BJ (cell line): ENCODE measurements around the gene PORCN. TPM values are rescaled to one million over a fixed set of nuclear protein-coding genes. Genes with fewer than 3 reads are reported as not detected.

Experiments
- CTCF ChIA-PET: fragments of 350-600 bp; formaldehyde crosslinking; extraction: SDS; loops from one replicate; lab custom pipeline; 2021; ENCODE audit warnings: antibody characterized with exemption, inconsistent platforms; lab: Yijun Ruan, JAX
- POLR2A ChIA-PET: fragments of 300-600 bp; sonication (Branson Sonifier 250); formaldehyde crosslinking; extraction: SDS; loops from one replicate; lab custom pipeline; 2021; ENCODE audit warnings: antibody characterized with exemption; lab: Charles Lee
- DNase-seq: peaks from one replicate; pipeline ENCODE4 v3.0.0-alpha.2; 2011; ENCODE audit warnings: low read depth
- H3K27me3 ChIP-seq: 2 replicates; pipeline ENCODE4 v1.6.0; 2011; ENCODE audit warnings: low read length; ENCODE audit not compliant: control insufficient read depth, insufficient read depth
- H3K36me3 ChIP-seq: 2 replicates; pipeline ENCODE4 v1.5.1; 2011; ENCODE audit warnings: low read length; ENCODE audit not compliant: control insufficient read depth, insufficient read depth
- H3K4me3 ChIP-seq: 2 replicates; pipeline ENCODE4 v1.5.1; 2011; ENCODE audit warnings: low read depth, mild to moderate bottlenecking, control low read depth, low read length
- polyA plus RNA-seq: library from polyadenylated mRNA; depleted of rRNA; stranded (reverse); fragments of >200 nt; gene quantifications from 2 replicates; pipeline ENCODE4 v1.2.3, GENCODE V29; 2011; rRNA removed
- TF ChIP-seq, protein P1 (sequence below): IDR thresholded peaks from 2 replicates; pipeline ENCODE4 v1.5.1; 2011; ENCODE audit warnings: low read depth, mild to moderate bottlenecking, control low read depth, inconsistent platforms, low read length, moderate library complexity; ENCODE audit not compliant: insufficient read depth

The PORCN gene
- polyA plus RNA-seq, 1 experiment, result 18.0 TPM

DNA sequence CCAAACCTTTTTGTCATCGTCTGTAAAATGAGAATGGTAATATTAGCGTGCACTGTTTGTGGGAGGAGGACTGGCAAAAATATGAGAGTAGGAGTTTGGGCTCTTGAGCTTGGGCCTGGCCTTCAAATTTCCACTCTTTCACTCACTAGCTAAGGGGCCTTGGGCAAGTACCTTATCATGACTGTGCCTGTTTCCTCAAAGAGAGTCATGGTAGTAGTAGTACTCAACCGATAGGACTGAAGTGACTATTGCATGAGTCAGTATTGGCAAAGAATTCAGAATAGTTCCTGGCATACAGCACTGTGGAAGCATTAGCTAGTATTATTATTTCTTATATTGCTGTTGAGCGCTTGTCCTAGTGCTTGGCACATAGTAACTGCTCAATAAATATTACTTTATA lies 49.5 kb downstream of the PORCN start:
- POLR2A ChIA-PET, result interaction anchor here (0.5 kb wide), 1 partner anchor 33 kb away, joined by 3 read pairs; no protein-coding TSS in a partner anchor
- TF ChIP-seq, protein P1, sequence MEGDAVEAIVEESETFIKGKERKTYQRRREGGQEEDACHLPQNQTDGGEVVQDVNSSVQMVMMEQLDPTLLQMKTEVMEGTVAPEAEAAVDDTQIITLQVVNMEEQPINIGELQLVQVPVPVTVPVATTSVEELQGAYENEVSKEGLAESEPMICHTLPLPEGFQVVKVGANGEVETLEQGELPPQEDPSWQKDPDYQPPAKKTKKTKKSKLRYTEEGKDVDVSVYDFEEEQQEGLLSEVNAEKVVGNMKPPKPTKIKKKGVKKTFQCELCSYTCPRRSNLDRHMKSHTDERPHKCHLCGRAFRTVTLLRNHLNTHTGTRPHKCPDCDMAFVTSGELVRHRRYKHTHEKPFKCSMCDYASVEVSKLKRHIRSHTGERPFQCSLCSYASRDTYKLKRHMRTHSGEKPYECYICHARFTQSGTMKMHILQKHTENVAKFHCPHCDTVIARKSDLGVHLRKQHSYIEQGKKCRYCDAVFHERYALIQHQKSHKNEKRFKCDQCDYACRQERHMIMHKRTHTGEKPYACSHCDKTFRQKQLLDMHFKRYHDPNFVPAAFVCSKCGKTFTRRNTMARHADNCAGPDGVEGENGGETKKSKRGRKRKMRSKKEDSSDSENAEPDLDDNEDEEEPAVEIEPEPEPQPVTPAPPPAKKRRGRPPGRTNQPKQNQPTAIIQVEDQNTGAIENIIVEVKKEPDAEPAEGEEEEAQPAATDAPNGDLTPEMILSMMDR, result no peak
- no peaks in the 10 kb centered on the region for H3K27me3 ChIP-seq
- DNase-seq, result peak; percentile 39
- no peak overlapping the region for H3K4me3 ChIP-seq
- CTCF ChIA-PET, result no interaction called here
- peaks cover 7% of the 10 kb centered on the region; the same call in 1 of the 2 replicates for H3K36me3 ChIP-seq

- no peak for DNase-seq
- H3K36me3 ChIP-seq, result peaks cover 7% of the 10 kb centered on the region; the same call in 1 of the 2 replicates
- ChIA-PET CTCF (no interaction called here), POLR2A (no interaction called here)
- H3K27me3 ChIP-seq, result no peaks in the 10 kb centered on the region
- H3K4me3 ChIP-seq, result no peak overlapping the region
- TF ChIP-seq, protein P1, result no peak
Observed at GRCh38 chrX:48559636-48560035, 50.8 kb downstream of the PORCN start.

GRCh38 chrX:48560056-48560455 lies 51.3 kb downstream of the PORCN start:
- no peak for DNase-seq
- POLR2A ChIA-PET, result no interaction called here
- H3K4me3 ChIP-seq, result no peak overlapping the region
- TF ChIP-seq, protein P1, result no peak
- peaks cover 6% of the 10 kb centered on the region; the same call in 1 of the 2 replicates for H3K36me3 ChIP-seq
- no peaks in the 10 kb centered on the region for H3K27me3 ChIP-seq
- CTCF ChIA-PET, result no interaction called here

GRCh38 chrX:48560681-48561080 lies 51.9 kb downstream of the PORCN start:
- POLR2A ChIA-PET, result no interaction called here
- no peaks in the 10 kb centered on the region for H3K27me3 ChIP-seq
- H3K36me3 ChIP-seq, result peaks cover 6% of the 10 kb centered on the region; the same call in 1 of the 2 replicates
- no peak for DNase-seq
- CTCF ChIA-PET, result no interaction called here
- TF ChIP-seq, protein P1, result no peak
- no peak overlapping the region for H3K4me3 ChIP-seq

DNA sequence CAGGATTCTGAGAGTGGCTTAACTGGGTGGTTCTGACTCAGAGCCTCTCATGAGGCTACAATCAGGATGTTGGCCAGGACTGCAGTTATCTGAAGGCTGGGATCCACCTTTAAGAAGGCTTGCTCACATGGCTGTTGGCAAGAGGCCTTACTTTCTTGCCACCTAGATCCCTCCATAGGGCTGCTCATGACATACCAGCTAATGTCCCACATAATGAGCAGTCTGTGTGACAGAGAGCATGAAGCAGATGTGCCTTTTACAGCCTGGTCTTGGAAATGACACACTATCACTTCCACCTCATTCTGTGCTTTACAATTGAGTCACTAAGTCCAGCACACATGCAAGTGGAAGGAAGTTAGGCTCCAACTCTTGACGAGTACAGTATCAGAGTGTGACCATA lies 61.2 kb downstream of the PORCN start:
- POLR2A ChIA-PET, result no interaction called here

More for the DNA sequence above, 61.2 kb downstream of the PORCN start:
- CTCF ChIA-PET, result no interaction called here
- Histone ChIP-seq H3K36me3 (no peaks in the 10 kb centered on the region), H3K27me3 (no peaks in the 10 kb centered on the region), H3K4me3 (no peak overlapping the region)
- no peak for DNase-seq
- TF ChIP-seq, protein P1, result no peak

Other genes with a start within 250 kb of the PORCN start
- not detected in 2 replicates for gene SSX3, start 152.3 kb upstream of the PORCN start, polyA plus RNA-seq
- gene SSX4, start 125.5 kb upstream of the PORCN start, polyA plus RNA-seq, result not detected in 2 replicates
- not detected in 2 replicates for gene SSX4B, start 97.0 kb upstream of the PORCN start, polyA plus RNA-seq
- gene SLC38A5, start 38.7 kb upstream of the PORCN start, polyA plus RNA-seq, result 3.5 and 5.3 TPM in 2 replicates
- 24.5 and 44.3 TPM in 2 replicates for gene FTSJ1, start 32.8 kb upstream of the PORCN start, polyA plus RNA-seq
- 28.3 and 36.1 TPM in 2 replicates for gene EBP, start 12.8 kb downstream of the PORCN start, polyA plus RNA-seq
- gene TBC1D25, start 30.7 kb downstream of the PORCN start, polyA plus RNA-seq, result 10.6 and 17.8 TPM in 2 replicates
- gene RBM3, start 65.5 kb downstream of the PORCN start, polyA plus RNA-seq, result 333 and 406 TPM in 2 replicates
- gene WDR13, start 88.5 kb downstream of the PORCN start, polyA plus RNA-seq, result 41.8 and 119 TPM in 2 replicates
- gene WAS, start 174.8 kb downstream of the PORCN start, polyA plus RNA-seq, result 0.06 and 0.12 TPM in 2 replicates
- 4.1 and 9.7 TPM in 2 replicates for gene SUV39H1, start 187.7 kb downstream of the PORCN start, polyA plus RNA-seq